GM10847 (cell line): Measurements from ENCODE around the gene ANKRD6.

ENCODE experiments used
- POLR2A ChIP-seq: IDR thresholded peaks from 2 replicates; pipeline ENCODE4 v1.6.1; 2011; ENCODE audit not compliant: insufficient read length; ENCODE audit errors: extremely low read depth

Gene ANKRD6

GRCh38 chr6:89439014-89439413, 6.1 kb downstream of the ANKRD6 start:
- no peak for TF ChIP-seq POLR2A

GRCh38 chr6:89440200-89440599, 7.2 kb downstream of the ANKRD6 start:
- no peak for TF ChIP-seq POLR2A

GRCh38 chr6:89443658-89444057, 10.7 kb downstream of the ANKRD6 start:
- no peak for TF ChIP-seq POLR2A

- TF ChIP-seq POLR2A, result no peak
These were observed 16.2 kb downstream of the ANKRD6 start for GRCh38 chr6:89449193-89449592.

GRCh38 chr6:89452281-89452680, 19.3 kb downstream of the ANKRD6 start:
- TF ChIP-seq POLR2A, result no peak

GRCh38 chr6:89454300-89454699, 21.3 kb downstream of the ANKRD6 start:
- TF ChIP-seq POLR2A, result no peak

- no peak for TF ChIP-seq POLR2A
These were observed 25.8 kb downstream of the ANKRD6 start for GRCh38 chr6:89458704-89459103.

GRCh38 chr6:89459501-89459900, 26.5 kb downstream of the ANKRD6 start:
- no peak for TF ChIP-seq POLR2A

- TF ChIP-seq POLR2A, result no peak
These were observed 27.8 kb downstream of the ANKRD6 start for GRCh38 chr6:89460713-89461112.

- TF ChIP-seq POLR2A, result no peak
These were observed 29.6 kb downstream of the ANKRD6 start for GRCh38 chr6:89462503-89462902.

GRCh38 chr6:89464295-89464694, 31.3 kb downstream of the ANKRD6 start:
- TF ChIP-seq POLR2A, result no peak

- TF ChIP-seq POLR2A, result no peak
These were observed 34.5 kb downstream of the ANKRD6 start for GRCh38 chr6:89467437-89467836.

GRCh38 chr6:89468998-89469397, 36.0 kb downstream of the ANKRD6 start:
- TF ChIP-seq POLR2A, result no peak

GRCh38 chr6:89471287-89471867, 38.4 kb downstream of the ANKRD6 start:
- no peak for TF ChIP-seq POLR2A

- no peak for TF ChIP-seq POLR2A
These were observed 42.1 kb downstream of the ANKRD6 start for GRCh38 chr6:89475101-89475500.

- no peak for TF ChIP-seq POLR2A
These were observed 42.7 kb downstream of the ANKRD6 start for GRCh38 chr6:89475634-89476033.

GRCh38 chr6:89479897-89480296, 46.9 kb downstream of the ANKRD6 start:
- no peak for TF ChIP-seq POLR2A
